ENCODE results near the gene BCKDHA.
"Not testable (repeated sequence)": the region's sequence is repeated elsewhere in the genome, so short reads cannot be mapped to it uniquely, and the experiment has no call there.

DNA sequence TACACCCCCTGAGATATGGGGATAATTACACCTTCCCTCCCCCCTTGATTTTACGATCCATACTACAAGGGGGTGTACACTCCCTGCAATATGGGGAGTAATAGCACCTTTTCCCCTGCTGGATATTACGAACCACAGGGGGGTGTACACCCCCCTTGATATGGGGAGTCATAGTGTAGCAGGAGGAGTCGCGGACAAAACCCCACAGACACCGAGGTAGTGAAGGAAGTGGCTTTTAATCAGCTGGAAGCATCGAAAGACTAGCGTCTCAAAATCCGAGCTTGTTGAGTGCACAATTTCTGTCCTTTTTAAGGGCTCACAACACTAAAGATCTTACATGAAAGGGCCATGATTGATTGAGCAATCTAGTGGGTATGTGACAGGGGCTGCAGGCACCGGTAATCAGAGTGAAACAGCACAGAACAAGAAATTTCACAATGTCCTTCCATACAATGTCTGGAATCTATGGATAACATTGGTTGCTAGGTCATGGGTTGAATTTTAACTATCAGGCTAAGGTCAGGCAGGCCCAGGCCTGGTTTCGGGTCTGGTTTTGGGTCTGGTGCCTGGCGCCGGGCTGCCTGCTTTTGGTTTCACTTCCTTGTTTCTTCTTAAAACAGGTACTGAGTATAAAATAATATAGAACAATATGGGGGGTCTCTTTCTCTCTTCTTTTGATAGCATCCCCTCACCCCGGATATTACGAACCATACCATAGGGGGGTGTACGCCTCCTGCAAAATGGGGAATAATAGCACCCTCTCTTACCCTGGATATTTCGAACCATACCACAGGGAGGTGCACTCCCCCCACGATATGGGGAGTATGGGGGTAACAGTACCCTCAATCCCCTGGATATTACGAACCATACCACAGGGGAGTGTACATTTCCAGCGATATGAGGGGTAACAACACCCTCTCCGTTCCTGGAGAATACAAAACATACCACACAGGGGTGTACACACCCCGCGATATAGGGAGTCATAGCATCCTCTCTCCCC lies 65.9 kb downstream of the BCKDHA start:
- TF ChIP-seq, protein P1, sequence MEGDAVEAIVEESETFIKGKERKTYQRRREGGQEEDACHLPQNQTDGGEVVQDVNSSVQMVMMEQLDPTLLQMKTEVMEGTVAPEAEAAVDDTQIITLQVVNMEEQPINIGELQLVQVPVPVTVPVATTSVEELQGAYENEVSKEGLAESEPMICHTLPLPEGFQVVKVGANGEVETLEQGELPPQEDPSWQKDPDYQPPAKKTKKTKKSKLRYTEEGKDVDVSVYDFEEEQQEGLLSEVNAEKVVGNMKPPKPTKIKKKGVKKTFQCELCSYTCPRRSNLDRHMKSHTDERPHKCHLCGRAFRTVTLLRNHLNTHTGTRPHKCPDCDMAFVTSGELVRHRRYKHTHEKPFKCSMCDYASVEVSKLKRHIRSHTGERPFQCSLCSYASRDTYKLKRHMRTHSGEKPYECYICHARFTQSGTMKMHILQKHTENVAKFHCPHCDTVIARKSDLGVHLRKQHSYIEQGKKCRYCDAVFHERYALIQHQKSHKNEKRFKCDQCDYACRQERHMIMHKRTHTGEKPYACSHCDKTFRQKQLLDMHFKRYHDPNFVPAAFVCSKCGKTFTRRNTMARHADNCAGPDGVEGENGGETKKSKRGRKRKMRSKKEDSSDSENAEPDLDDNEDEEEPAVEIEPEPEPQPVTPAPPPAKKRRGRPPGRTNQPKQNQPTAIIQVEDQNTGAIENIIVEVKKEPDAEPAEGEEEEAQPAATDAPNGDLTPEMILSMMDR (IDR thresholded peaks at IDR 0.05; ENCODE audit: insufficient read depth, low read length, poor library complexity, severe bottlenecking), result not testable (repeated sequence)
- TF ChIP-seq EZH2phosphoT487 (conservative IDR thresholded peaks at IDR 0.05; ENCODE audit: low read length), result not testable (repeated sequence)
